WTC11 (cell line): Measurements from ENCODE around the gene EFS. TPM values are rescaled to one million over a fixed set of nuclear protein-coding genes. Genes with fewer than 3 reads are reported as not detected.

Source experiments
- ATAC-seq: fragments of 200-7000 bp; cut with Tn5 transposase; 2 replicates; pipeline ENCODE4 v1.10.0; 2021; ENCODE audit warnings: mild to moderate bottlenecking, moderate library complexity
- CTCF ChIA-PET: fragments of 300-600 bp; sonication (Branson Sonifier 250); formaldehyde crosslinking; loops from one replicate; lab custom pipeline; 2021; ENCODE audit warnings: antibody characterized with exemption; lab: Charles Lee
- POLR2A ChIA-PET: fragments of 350-600 bp; sonication (Branson Sonifier 250); formaldehyde crosslinking; loops from one replicate; lab custom pipeline; 2021; ENCODE audit warnings: antibody characterized with exemption; lab: Charles Lee
- DNase-seq: peaks from one replicate; pipeline ENCODE4 v3.0.0; 2021; ENCODE audit warnings: low spot score
- H3K27ac Mint-ChIP-seq: 2 replicates; pipeline ENCODE4 v1.8.0; 2021; ENCODE audit warnings: mixed read lengths
- H3K27me3 Mint-ChIP-seq: 2 replicates; pipeline ENCODE4 v1.8.0; 2021; ENCODE audit warnings: low read depth, mild to moderate bottlenecking, moderate library complexity, mixed read lengths
- H3K36me3 Mint-ChIP-seq: 2 replicates; pipeline ENCODE4 v1.8.0; 2021; ENCODE audit warnings: mixed read lengths
- H3K4me1 Mint-ChIP-seq: 2 replicates; pipeline ENCODE4 v1.8.0; 2022; ENCODE audit warnings: mixed read lengths
- H3K4me3 Mint-ChIP-seq: 2 replicates; pipeline ENCODE4 v1.8.0; 2021; ENCODE audit warnings: mild to moderate bottlenecking, moderate library complexity, mixed read lengths
- H3K9me3 Mint-ChIP-seq: 2 replicates; pipeline ENCODE4 v1.8.0; 2021; ENCODE audit warnings: mixed read lengths
- CBFB ChIP-seq: sonication (generic); formaldehyde crosslinking; IDR thresholded peaks from 2 replicates; pipeline ENCODE4 v1.8.1; 2022; ENCODE audit warnings: mild to moderate bottlenecking, low read depth, missing genetic modification reagents
- CREB1 ChIP-seq: sonication (generic); formaldehyde crosslinking; IDR thresholded peaks from 2 replicates; pipeline ENCODE4 v1.8.0; 2023; ENCODE audit warnings: mild to moderate bottlenecking, missing genetic modification reagents
- ETV6 ChIP-seq: sonication (generic); formaldehyde crosslinking; IDR thresholded peaks from 2 replicates; pipeline ENCODE4 v1.8.1; 2022; ENCODE audit warnings: mild to moderate bottlenecking, missing genetic modification reagents
- GRHL2 ChIP-seq: fragments of 250-450 bp; sonication (Bioruptor Pico); IDR thresholded peaks from 2 replicates; pipeline ENCODE4 v1.8.0; 2022; ENCODE audit warnings: mild to moderate bottlenecking, moderate library complexity; ENCODE audit not compliant: insufficient replicate concordance, severe bottlenecking
- HMGA2 ChIP-seq: fragments of 250-450 bp; sonication (Bioruptor Pico); IDR thresholded peaks from 2 replicates; pipeline ENCODE4 v1.4.0; 2021; ENCODE audit warnings: mild to moderate bottlenecking, moderate library complexity
- KAT7 ChIP-seq: sonication (generic); formaldehyde crosslinking; IDR thresholded peaks from 2 replicates; pipeline ENCODE4 v1.8.1; 2023; ENCODE audit warnings: missing genetic modification reagents, mild to moderate bottlenecking, borderline replicate concordance
- MLX ChIP-seq: sonication (generic); formaldehyde crosslinking; IDR thresholded peaks from 2 replicates; pipeline ENCODE4 v1.8.1; 2023; ENCODE audit warnings: mild to moderate bottlenecking, missing genetic modification reagents, moderate library complexity
- NFE2L1 ChIP-seq: sonication (generic); formaldehyde crosslinking; IDR thresholded peaks from 2 replicates; pipeline ENCODE4 v1.8.1; 2023; ENCODE audit warnings: missing genetic modification reagents
- PRDM15 ChIP-seq: sonication (generic); formaldehyde crosslinking; IDR thresholded peaks from 2 replicates; pipeline ENCODE4 v1.8.0; 2022; ENCODE audit warnings: missing genetic modification reagents
- PRRX2 ChIP-seq: fragments of 250-450 bp; sonication (Bioruptor Pico); IDR thresholded peaks from 2 replicates; pipeline ENCODE4 v1.8.0; 2021; ENCODE audit warnings: mild to moderate bottlenecking
- ZNF121 ChIP-seq: sonication (generic); formaldehyde crosslinking; IDR thresholded peaks from 2 replicates; pipeline ENCODE4 v1.8.0; 2023; ENCODE audit warnings: missing genetic modification reagents
- ZNF512 ChIP-seq: sonication (generic); formaldehyde crosslinking; IDR thresholded peaks from 2 replicates; pipeline ENCODE4 v1.8.1; 2022; ENCODE audit warnings: missing genetic modification reagents, borderline replicate concordance
- total RNA-seq: library from RNA; stranded (reverse); gene quantifications from 3 replicates; pipeline ENCODE4 v1.2.3, GENCODE V29; 2021
- TF ChIP-seq, protein P1 (sequence below): sonication (generic); formaldehyde crosslinking; IDR thresholded peaks from 2 replicates; pipeline ENCODE4 v1.8.1; 2022; ENCODE audit warnings: low read depth, mild to moderate bottlenecking, moderate library complexity, missing genetic modification reagents, borderline replicate concordance
- TF ChIP-seq, protein P2 (sequence below): sonication (generic); formaldehyde crosslinking; IDR thresholded peaks from 2 replicates; pipeline ENCODE4 v1.8.0; 2022; ENCODE audit warnings: mild to moderate bottlenecking, missing genetic modification reagents
- TF ChIP-seq, protein P3 (sequence below): fragments of 250-450 bp; sonication (Bioruptor Pico); IDR thresholded peaks from 2 replicates; pipeline ENCODE4 v1.8.0; 2021; ENCODE audit warnings: mild to moderate bottlenecking
- TF ChIP-seq, protein P4 (sequence below): sonication (generic); formaldehyde crosslinking; conservative IDR thresholded peaks from 2 replicates; pipeline ENCODE4 v1.8.1; 2023; ENCODE audit warnings: mild to moderate bottlenecking, low read depth, missing genetic modification reagents, moderate library complexity

EFS gene
- total RNA-seq, 1 experiment from 2014 or later, result 35.3 TPM

DNA sequence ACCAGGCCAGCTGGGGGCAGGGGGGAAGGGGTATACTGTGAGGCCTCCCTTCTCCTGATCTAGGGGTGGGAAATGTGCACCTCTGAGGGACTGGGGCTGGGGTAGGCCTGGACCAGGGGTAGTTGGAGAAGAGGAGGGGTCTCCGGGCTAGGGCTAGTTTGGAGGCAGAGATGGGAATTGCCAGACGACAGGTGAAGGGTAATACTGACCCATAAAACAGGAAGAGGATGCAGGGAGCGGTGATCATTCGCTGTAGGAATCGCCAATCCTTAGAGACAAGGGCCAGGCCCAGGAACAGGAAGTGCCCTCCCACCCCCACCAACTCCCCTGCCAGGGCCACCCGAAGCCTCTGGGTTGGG, 16.7 kb downstream of the EFS start:
- CTCF ChIA-PET, result interaction anchor here (0.6 to 3.5 kb wide), 5 partner anchors 12 to 279 kb away, joined by 3 to 34 read pairs (median 4); partner anchors contain the start of gene IL25
- DNase-seq, result no peak
- POLR2A ChIA-PET, result no interaction called here

DNA sequence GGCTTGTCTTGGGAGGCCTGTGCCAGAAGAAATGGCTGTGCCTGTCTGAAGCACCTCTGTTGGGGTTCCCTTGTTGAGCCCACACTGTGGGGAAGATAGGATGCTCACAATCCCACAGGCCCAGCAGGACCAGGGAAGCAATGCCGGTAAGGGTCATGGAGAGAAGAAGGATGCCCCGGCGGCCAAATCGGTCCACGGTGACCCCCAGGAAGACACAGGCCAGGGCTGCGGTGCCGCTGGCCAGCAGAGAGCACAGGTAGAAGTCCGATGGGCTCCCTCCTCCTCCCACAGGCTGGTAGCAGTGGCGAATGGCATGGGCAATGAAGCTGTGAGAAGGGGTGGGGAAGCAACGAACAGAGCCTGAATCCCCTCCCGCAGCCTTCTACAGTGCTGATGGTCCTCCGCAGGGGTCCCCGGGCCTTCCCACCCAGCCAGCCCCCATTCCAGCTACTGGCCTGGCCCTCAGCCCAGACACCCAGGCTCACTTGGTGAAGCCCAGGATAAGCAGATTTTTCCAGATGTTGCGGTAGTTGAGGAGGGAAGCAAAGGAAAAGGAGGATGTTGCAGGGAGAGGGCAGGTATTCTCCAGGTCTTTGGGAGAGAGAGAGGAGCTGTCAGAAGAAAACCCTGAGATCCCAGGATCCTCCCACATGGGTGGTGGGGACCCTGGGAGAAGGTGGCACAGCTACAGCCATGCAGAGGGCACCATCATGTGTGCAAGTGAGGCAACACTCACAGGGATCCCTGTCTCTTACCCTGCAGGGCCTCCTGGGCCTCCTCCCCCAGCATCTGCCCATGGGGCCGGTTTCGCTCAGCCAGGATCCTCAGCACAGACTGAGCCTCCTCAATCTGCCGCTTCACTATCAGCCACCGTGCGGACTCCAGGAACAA, 17.3 kb downstream of the EFS start:
- DNase-seq (no peak), ATAC-seq (no peak)
- H3K27ac Mint-ChIP-seq, result no peak overlapping the region; the same call in 1 of the 2 replicates
- ChIA-PET CTCF (interaction anchor here (0.9 to 3.5 kb wide), 12 partner anchors 12 to 279 kb away, joined by 3 to 34 read pairs (median 9); partner anchors contain the start of genes BCL2L2, CMTM5, IL25 and PABPN1), POLR2A (interaction anchor here (0.5 to 2.1 kb wide), 3 partner anchors 19 to 234 kb away, joined by 3 to 7 read pairs (median 3); no protein-coding TSS in a partner anchor)
- no peaks in the 10 kb centered on the region for H3K9me3 Mint-ChIP-seq
- H3K4me1 Mint-ChIP-seq, result peaks cover 17% of the 10 kb centered on the region
- TF ChIP-seq, protein P1, sequence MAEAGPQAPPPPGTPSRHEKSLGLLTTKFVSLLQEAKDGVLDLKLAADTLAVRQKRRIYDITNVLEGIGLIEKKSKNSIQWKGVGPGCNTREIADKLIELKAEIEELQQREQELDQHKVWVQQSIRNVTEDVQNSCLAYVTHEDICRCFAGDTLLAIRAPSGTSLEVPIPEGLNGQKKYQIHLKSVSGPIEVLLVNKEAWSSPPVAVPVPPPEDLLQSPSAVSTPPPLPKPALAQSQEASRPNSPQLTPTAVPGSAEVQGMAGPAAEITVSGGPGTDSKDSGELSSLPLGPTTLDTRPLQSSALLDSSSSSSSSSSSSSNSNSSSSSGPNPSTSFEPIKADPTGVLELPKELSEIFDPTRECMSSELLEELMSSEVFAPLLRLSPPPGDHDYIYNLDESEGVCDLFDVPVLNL (CRISPR knock-in tag), result no peak
- TF ChIP-seq CREB1 (CRISPR knock-in tag) (no peak), MLX (CRISPR knock-in tag) (no peak), ETV6 (CRISPR knock-in tag) (no peak), PRDM15 (CRISPR knock-in tag) (no peak), HMGA2 (no peak), KAT7 (no peak)
- TF ChIP-seq, protein P2, sequence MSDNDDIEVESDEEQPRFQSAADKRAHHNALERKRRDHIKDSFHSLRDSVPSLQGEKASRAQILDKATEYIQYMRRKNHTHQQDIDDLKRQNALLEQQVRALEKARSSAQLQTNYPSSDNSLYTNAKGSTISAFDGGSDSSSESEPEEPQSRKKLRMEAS (CRISPR knock-in tag), result no peak
- H3K27me3 Mint-ChIP-seq, result peaks cover 22% of the 10 kb centered on the region
- H3K36me3 Mint-ChIP-seq, result peaks cover 10% of the 10 kb centered on the region
- no peak overlapping the region for H3K4me3 Mint-ChIP-seq

More for the DNA sequence above, 16.7 kb downstream of the EFS start:
- ATAC-seq, result no peak
- H3K36me3 Mint-ChIP-seq, result peaks cover 10% of the 10 kb centered on the region
- peaks cover 25% of the 10 kb centered on the region for H3K27me3 Mint-ChIP-seq
- no peaks in the 10 kb centered on the region for H3K9me3 Mint-ChIP-seq
- H3K27ac Mint-ChIP-seq, result no peak overlapping the region
- no peak for TF ChIP-seq CBFB
- TF ChIP-seq KAT7, result no peak
- TF ChIP-seq, protein P3, sequence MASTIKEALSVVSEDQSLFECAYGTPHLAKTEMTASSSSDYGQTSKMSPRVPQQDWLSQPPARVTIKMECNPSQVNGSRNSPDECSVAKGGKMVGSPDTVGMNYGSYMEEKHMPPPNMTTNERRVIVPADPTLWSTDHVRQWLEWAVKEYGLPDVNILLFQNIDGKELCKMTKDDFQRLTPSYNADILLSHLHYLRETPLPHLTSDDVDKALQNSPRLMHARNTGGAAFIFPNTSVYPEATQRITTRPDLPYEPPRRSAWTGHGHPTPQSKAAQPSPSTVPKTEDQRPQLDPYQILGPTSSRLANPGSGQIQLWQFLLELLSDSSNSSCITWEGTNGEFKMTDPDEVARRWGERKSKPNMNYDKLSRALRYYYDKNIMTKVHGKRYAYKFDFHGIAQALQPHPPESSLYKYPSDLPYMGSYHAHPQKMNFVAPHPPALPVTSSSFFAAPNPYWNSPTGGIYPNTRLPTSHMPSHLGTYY (CRISPR knock-in tag), result no peak
- TF ChIP-seq NFE2L1, result no peak
- no peak for TF ChIP-seq PRRX2 (CRISPR knock-in tag)
- TF ChIP-seq ZNF512, result no peak
- TF ChIP-seq ZNF121 (CRISPR knock-in tag), result no peak
- TF ChIP-seq, protein P4, sequence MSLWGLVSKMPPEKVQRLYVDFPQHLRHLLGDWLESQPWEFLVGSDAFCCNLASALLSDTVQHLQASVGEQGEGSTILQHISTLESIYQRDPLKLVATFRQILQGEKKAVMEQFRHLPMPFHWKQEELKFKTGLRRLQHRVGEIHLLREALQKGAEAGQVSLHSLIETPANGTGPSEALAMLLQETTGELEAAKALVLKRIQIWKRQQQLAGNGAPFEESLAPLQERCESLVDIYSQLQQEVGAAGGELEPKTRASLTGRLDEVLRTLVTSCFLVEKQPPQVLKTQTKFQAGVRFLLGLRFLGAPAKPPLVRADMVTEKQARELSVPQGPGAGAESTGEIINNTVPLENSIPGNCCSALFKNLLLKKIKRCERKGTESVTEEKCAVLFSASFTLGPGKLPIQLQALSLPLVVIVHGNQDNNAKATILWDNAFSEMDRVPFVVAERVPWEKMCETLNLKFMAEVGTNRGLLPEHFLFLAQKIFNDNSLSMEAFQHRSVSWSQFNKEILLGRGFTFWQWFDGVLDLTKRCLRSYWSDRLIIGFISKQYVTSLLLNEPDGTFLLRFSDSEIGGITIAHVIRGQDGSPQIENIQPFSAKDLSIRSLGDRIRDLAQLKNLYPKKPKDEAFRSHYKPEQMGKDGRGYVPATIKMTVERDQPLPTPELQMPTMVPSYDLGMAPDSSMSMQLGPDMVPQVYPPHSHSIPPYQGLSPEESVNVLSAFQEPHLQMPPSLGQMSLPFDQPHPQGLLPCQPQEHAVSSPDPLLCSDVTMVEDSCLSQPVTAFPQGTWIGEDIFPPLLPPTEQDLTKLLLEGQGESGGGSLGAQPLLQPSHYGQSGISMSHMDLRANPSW (CRISPR knock-in tag), result no peak
- TF ChIP-seq GRHL2 (CRISPR knock-in tag), result no peak
- H3K4me1 Mint-ChIP-seq, result peaks cover 17% of the 10 kb centered on the region
- H3K4me3 Mint-ChIP-seq, result no peak overlapping the region
